Keratinocyte (primary cell): ENCODE data around the gene LSG1. TPM values are rescaled to one million over a fixed set of nuclear protein-coding genes. Genes with fewer than 3 reads are reported as not detected.

Experiments
- DNase-seq: peaks from one replicate; pipeline ENCODE4 v3.0.0-alpha.2; 2011; ENCODE audit warnings: low read depth, missing footprints, low spot score
- FAIRE-seq: peaks from 2 replicates; lab custom pipeline; 2011; peaks lifted over from hg19 to GRCh38; lab: Jason Lieb, UNC
- H2AFZ ChIP-seq: 2 replicates; pipeline ENCODE4 v1.6.0; 2012; ENCODE audit warnings: low read length, control low read depth, inconsistent platforms; ENCODE audit not compliant: control insufficient read depth
- H3K27ac ChIP-seq: 2 replicates; pipeline ENCODE4 v1.5.1; 2011; ENCODE audit warnings: low read length; ENCODE audit not compliant: control insufficient read depth, insufficient read depth
- H3K27me3 ChIP-seq: 3 replicates; pipeline ENCODE4 v1.6.0; 2011; ENCODE audit warnings: low read length; ENCODE audit not compliant: control insufficient read depth, insufficient read depth; ENCODE audit errors: extremely low read depth
- H3K36me3 ChIP-seq, 2 experiments: 2 replicates in 1 of 2; 3 replicates in 1 of 2; pipeline ENCODE4 v1.5.1; 2011; ENCODE audit warnings: low read length in 2 of 2, mild to moderate bottlenecking in 1 of 2; ENCODE audit not compliant: control insufficient read depth in 2 of 2, insufficient read depth in 2 of 2; ENCODE audit errors: extremely low read depth in 1 of 2
- H3K4me1 ChIP-seq: 3 replicates; pipeline ENCODE4 v1.5.1; 2011; ENCODE audit warnings: low read length; ENCODE audit not compliant: control insufficient read depth, insufficient read depth; ENCODE audit errors: extremely low read depth
- H3K4me2 ChIP-seq: 3 replicates; pipeline ENCODE4 v1.6.0; 2011; ENCODE audit warnings: low read depth, low read length; ENCODE audit not compliant: control insufficient read depth, insufficient read depth; ENCODE audit errors: extremely low read depth
- H3K4me3 ChIP-seq, 3 experiments: fragments of 200-600 bp in 1 of 3; sonication (generic) in 1 of 3; 2 replicates in 2 of 3; 3 replicates in 1 of 3; pipeline ENCODE4 v1.5.1; 2011 to 2016; ENCODE audit warnings: low read length in 3 of 3, mild to moderate bottlenecking in 3 of 3, control low read depth in 2 of 3, inconsistent platforms in 1 of 3, low read depth in 1 of 3, mixed read lengths in 1 of 3, mixed run types in 1 of 3, moderate library complexity in 1 of 3; ENCODE audit not compliant: control insufficient read depth in 2 of 3, insufficient read depth in 2 of 3; ENCODE audit errors: extremely low read depth in 1 of 3
- H3K79me2 ChIP-seq: 2 replicates; pipeline ENCODE4 v1.6.0; 2012; ENCODE audit warnings: low read length; ENCODE audit not compliant: control insufficient read depth, insufficient read depth
- H3K9ac ChIP-seq: 3 replicates; pipeline ENCODE4 v1.6.0; 2011; ENCODE audit warnings: low read length; ENCODE audit not compliant: control insufficient read depth, insufficient read depth; ENCODE audit errors: extremely low read depth
- H3K9me1 ChIP-seq: 3 replicates; pipeline ENCODE4 v1.6.0; 2011; ENCODE audit warnings: low read length; ENCODE audit not compliant: control insufficient read depth, insufficient read depth; ENCODE audit errors: extremely low read depth
- H3K9me3 ChIP-seq: 2 replicates; pipeline ENCODE4 v1.5.1; 2012; ENCODE audit warnings: low read depth, low read length; ENCODE audit not compliant: control insufficient read depth
- H4K20me1 ChIP-seq: 3 replicates; pipeline ENCODE4 v1.6.0; 2011; ENCODE audit warnings: low read length; ENCODE audit not compliant: control insufficient read depth, insufficient read depth; ENCODE audit errors: extremely low read depth
- EZH2 ChIP-seq: IDR thresholded peaks from one replicate; pipeline ENCODE4 v1.6.1; 2012; ENCODE audit warnings: inconsistent platforms, mild to moderate bottlenecking, low read length, moderate library complexity
- dilution Hi-C: fragments of 300-500 bp; cut with MboI; formaldehyde crosslinking; loops from one replicate; pipeline ENCODE4 v1.7.0; 2020; ENCODE audit warnings: low sequenced_read_pairs; ENCODE audit not compliant: extremely low pct_ligation_motif_present
- polyA plus RNA-seq, 5 experiments: library from polyadenylated mRNA; depleted of rRNA in 3 of 5; stranded (reverse) in 3 of 5; stranded (forward) in 1 of 5; unstranded in 1 of 5; fragments of >200 nt; gene quantifications; 1 replicate in 1 of 5; 2 replicates in 3 of 5; 3 replicates in 1 of 5; pipeline versions ENCODE4 v1.2.1 to v1.2.3, GENCODE V29; 2011 to 2012; ENCODE audit warnings: missing spikeins in 2 of 5, low read depth in 1 of 5, low replicate concordance in 1 of 5
- TF ChIP-seq, protein P1 (sequence below), 3 experiments: IDR thresholded peaks in 1 of 3; conservative IDR thresholded peaks in 1 of 3; optimal IDR thresholded peaks in 1 of 3; 2 replicates in 2 of 3; 3 replicates in 1 of 3; pipeline versions ENCODE3 to v1.5.1; 2011; ENCODE audit warnings: low read length in 3 of 3, mild to moderate bottlenecking in 3 of 3, moderate library complexity in 2 of 3, control low read depth in 1 of 3, inconsistent platforms in 1 of 3; ENCODE audit not compliant: insufficient read depth in 2 of 3; ENCODE audit errors: extremely low read depth in 1 of 3

LSG1 gene
- polyA plus RNA-seq, 1 donor (not counting 4 experiments of a cell fraction or from before 2014, with no cell fraction given): 40.7 TPM

DNA sequence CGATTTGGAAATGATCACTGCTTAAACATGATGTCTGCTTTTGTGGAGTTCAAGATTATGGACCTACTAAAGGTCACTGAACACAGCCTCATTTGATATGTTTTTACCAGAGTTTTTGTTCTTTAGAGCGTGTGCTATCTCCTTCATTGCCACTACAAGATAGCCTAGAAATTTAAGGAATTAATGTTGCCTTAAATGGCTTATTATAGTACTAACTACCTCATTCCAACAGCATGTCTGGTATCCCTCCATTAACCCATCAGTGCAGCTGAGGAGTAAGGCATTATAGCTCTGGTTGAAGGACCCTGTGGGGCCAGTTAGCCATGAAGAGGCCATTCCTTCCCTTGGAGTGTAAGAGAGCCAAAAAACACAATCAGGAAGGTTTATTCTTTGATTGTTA is 11.4 kb upstream of the LSG1 start:
- Histone ChIP-seq H3K4me2 (no peak overlapping the region), H3K9ac (no peak overlapping the region), H3K9me1 (no peaks in the 10 kb centered on the region), H3K27ac (no peak overlapping the region), H3K4me1 (peaks cover 29% of the 10 kb centered on the region), H2AFZ (no peak overlapping the region), H3K36me3 (no peaks in the 10 kb centered on the region), H3K79me2 (no peaks in the 10 kb centered on the region), H3K4me3 (no peak overlapping the region), H3K27me3 (peaks cover 16% of the 10 kb centered on the region), H4K20me1 (no peaks in the 10 kb centered on the region), H3K9me3 (no peaks in the 10 kb centered on the region)
- dilution Hi-C loops: no loop called here
- DNase-seq (no peak), FAIRE-seq (no peak)
- no peak for TF ChIP-seq EZH2
- TF ChIP-seq, protein P1, sequence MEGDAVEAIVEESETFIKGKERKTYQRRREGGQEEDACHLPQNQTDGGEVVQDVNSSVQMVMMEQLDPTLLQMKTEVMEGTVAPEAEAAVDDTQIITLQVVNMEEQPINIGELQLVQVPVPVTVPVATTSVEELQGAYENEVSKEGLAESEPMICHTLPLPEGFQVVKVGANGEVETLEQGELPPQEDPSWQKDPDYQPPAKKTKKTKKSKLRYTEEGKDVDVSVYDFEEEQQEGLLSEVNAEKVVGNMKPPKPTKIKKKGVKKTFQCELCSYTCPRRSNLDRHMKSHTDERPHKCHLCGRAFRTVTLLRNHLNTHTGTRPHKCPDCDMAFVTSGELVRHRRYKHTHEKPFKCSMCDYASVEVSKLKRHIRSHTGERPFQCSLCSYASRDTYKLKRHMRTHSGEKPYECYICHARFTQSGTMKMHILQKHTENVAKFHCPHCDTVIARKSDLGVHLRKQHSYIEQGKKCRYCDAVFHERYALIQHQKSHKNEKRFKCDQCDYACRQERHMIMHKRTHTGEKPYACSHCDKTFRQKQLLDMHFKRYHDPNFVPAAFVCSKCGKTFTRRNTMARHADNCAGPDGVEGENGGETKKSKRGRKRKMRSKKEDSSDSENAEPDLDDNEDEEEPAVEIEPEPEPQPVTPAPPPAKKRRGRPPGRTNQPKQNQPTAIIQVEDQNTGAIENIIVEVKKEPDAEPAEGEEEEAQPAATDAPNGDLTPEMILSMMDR (optimal IDR thresholded peaks at IDR 0.05 in 1 of 3, IDR thresholded peaks at IDR 0.05 in 1 of 3, conservative IDR thresholded peaks at IDR 0.05 in 1 of 3; ENCODE audit: extremely low read depth in 1 of 3, insufficient read depth in 2 of 3, low read length in 3 of 3): no peak

DNA sequence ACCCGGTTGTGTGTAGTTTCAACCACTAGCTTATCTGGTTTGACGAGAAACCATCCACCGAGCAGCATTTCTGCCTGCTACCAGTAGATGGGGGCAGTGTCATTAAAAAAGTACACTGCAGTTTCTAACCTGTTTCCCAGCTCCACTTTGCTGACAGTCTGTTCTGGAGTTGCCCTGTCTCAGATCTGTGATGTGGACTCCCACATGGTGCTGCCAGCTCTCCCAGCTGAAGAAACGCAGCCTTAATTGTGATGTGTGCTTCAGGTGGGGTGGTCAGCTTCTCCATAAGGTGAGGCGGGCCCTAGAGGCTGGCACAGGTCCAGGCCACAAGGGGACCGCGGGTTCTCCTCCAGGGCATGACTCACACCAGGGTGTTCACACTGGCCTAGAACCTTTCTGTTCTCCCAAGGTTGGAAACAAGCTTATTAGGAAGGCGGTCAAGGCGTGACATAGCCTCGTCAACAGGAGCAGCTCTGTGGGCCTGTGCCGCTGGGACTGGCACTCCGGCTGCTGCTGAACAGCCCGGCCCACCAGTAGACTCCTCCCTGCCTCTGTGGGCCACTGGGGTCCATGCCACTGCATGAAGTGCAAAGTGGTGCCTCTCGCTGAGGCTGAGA is 10.8 kb upstream of the LSG1 start:
- peaks cover 29% of the 10 kb centered on the region for H3K4me1 ChIP-seq
- no peaks in the 10 kb centered on the region for H3K79me2 ChIP-seq
- peaks cover 16% of the 10 kb centered on the region for H3K27me3 ChIP-seq
- H3K36me3 ChIP-seq: no peaks in the 10 kb centered on the region
- peak overlapping the region in 1 of 3 experiments; percentile 4 for H3K4me3 ChIP-seq
- peak overlapping the region; percentile 71 for H3K4me2 ChIP-seq
- H3K9me3 ChIP-seq: no peaks in the 10 kb centered on the region
- no peak overlapping the region for H3K9ac ChIP-seq
- FAIRE-seq: peak; percentile 97
- TF ChIP-seq EZH2: no peak
- TF ChIP-seq, protein P1 (optimal IDR thresholded peaks at IDR 0.05 in 1 of 3, IDR thresholded peaks at IDR 0.05 in 1 of 3, conservative IDR thresholded peaks at IDR 0.05 in 1 of 3; ENCODE audit: extremely low read depth in 1 of 3, insufficient read depth in 2 of 3, low read length in 3 of 3): peak; percentile 74 to 97 (median 90)
- H3K27ac ChIP-seq: no peak overlapping the region
- dilution Hi-C loops: no loop called here
- no peak overlapping the region for H2AFZ ChIP-seq
- DNase-seq: no peak
- H3K9me1 ChIP-seq: no peaks in the 10 kb centered on the region
- no peaks in the 10 kb centered on the region for H4K20me1 ChIP-seq
